COLO829 (cell line): Measurements from ENCODE around the gene NAGS.
A peak's percentile ranks its signal among the peaks of the same experiment; 100 is the strongest.
"Not testable (repeated sequence)": the region's sequence is repeated elsewhere in the genome, so short reads cannot be mapped to it uniquely, and the experiment has no call there.

Experiments used
- DNase-seq: peaks from one replicate; pipeline ENCODE4 v3.0.0; 2012; ENCODE audit warnings: low spot score

Gene NAGS

GRCh38 chr17:43983515-43984411 lies 20.7 kb upstream of the NAGS start:
- DNase-seq: no peak

- no peak for DNase-seq
Measured at GRCh38 chr17:43984521-43984920, 19.9 kb upstream of the NAGS start.

- DNase-seq: no peak
Measured at GRCh38 chr17:43986225-43986981, 18.0 kb upstream of the NAGS start.

- no peak for DNase-seq
Measured at GRCh38 chr17:43987131-43988021, 17.0 kb upstream of the NAGS start.

- DNase-seq: no peak
Measured at GRCh38 chr17:43988301-43988700, 16.1 kb upstream of the NAGS start.

GRCh38 chr17:43992641-43993040 lies 11.8 kb upstream of the NAGS start:
- DNase-seq: no peak

- peak; percentile 71 for DNase-seq
Measured at GRCh38 chr17:43994272-43995149, 9.9 kb upstream of the NAGS start.

GRCh38 chr17:43995150-43995471 lies 9.3 kb upstream of the NAGS start:
- no peak for DNase-seq

GRCh38 chr17:43997180-43997579 lies 7.2 kb upstream of the NAGS start:
- not testable (repeated sequence) for DNase-seq

GRCh38 chr17:43998552-43998951 lies 5.9 kb upstream of the NAGS start:
- DNase-seq: no peak

GRCh38 chr17:43999024-43999423 lies 5.4 kb upstream of the NAGS start:
- DNase-seq: no peak

- DNase-seq: no peak
Measured at GRCh38 chr17:44000141-44000860, 4.1 kb upstream of the NAGS start.

- no peak for DNase-seq
Measured at GRCh38 chr17:44000871-44001460, 3.5 kb upstream of the NAGS start.

GRCh38 chr17:44001461-44001920 lies 2.9 kb upstream of the NAGS start:
- no peak for DNase-seq

GRCh38 chr17:44002141-44002848 lies 2.1 kb upstream of the NAGS start:
- DNase-seq: no peak

GRCh38 chr17:44004761-44005526 lies 522 bp downstream of the NAGS start:
- DNase-seq: no peak

GRCh38 chr17:44005527-44006271 lies 1.3 kb downstream of the NAGS start:
- DNase-seq: no peak

GRCh38 chr17:44006272-44006597 lies 1.8 kb downstream of the NAGS start:
- no peak for DNase-seq
